Stimulated activated CD4-positive, alpha-beta T cell treated with anti-CD3 and anti-CD28 coated beads, Interleukin-4, amount 100 ng/mL, for 4 hours (primary cell): ENCODE data around the gene SIK3.

ENCODE experiments used
- DNase-seq, 2 experiments: peaks; one replicate each; pipeline ENCODE4 v3.0.0-alpha.2; 2020

Gene SIK3

GRCh38 chr11:116888884-116889549, 209.2 kb downstream of the SIK3 start:
- no peak for DNase-seq

- DNase-seq, result no peak
Measured at GRCh38 chr11:116888024-116888423, 210.2 kb downstream of the SIK3 start.

- no peak for DNase-seq
Measured at GRCh38 chr11:116885951-116886655, 212.1 kb downstream of the SIK3 start.

- no peak for DNase-seq
Measured at GRCh38 chr11:116882386-116882785, 215.8 kb downstream of the SIK3 start.

GRCh38 chr11:116881143-116881542, 217.1 kb downstream of the SIK3 start:
- DNase-seq, result no peak

GRCh38 chr11:116879800-116880625, 218.2 kb downstream of the SIK3 start:
- no peak for DNase-seq

- no peak for DNase-seq
Measured at GRCh38 chr11:116876656-116877055, 221.6 kb downstream of the SIK3 start.

GRCh38 chr11:116875194-116875593, 223.0 kb downstream of the SIK3 start:
- DNase-seq, result no peak

- DNase-seq, result no peak
Measured at GRCh38 chr11:116874251-116874650, 224.0 kb downstream of the SIK3 start.

- no peak for DNase-seq
Measured at GRCh38 chr11:116873381-116873780, 224.8 kb downstream of the SIK3 start.

- no peak for DNase-seq
Measured at GRCh38 chr11:116871248-116871647, 227.0 kb downstream of the SIK3 start.

GRCh38 chr11:116870054-116870453, 228.2 kb downstream of the SIK3 start:
- DNase-seq, result no peak

- DNase-seq, result no peak
Measured at GRCh38 chr11:116869610-116870009, 228.6 kb downstream of the SIK3 start.

GRCh38 chr11:116868066-116868465, 230.2 kb downstream of the SIK3 start:
- DNase-seq, result no peak

- no peak for DNase-seq
Measured at GRCh38 chr11:116867619-116868018, 230.6 kb downstream of the SIK3 start.

GRCh38 chr11:116866804-116867455, 231.3 kb downstream of the SIK3 start:
- DNase-seq, result no peak

GRCh38 chr11:116865696-116866095, 232.5 kb downstream of the SIK3 start:
- no peak for DNase-seq

- no peak for DNase-seq
Measured at GRCh38 chr11:116864531-116864930, 233.7 kb downstream of the SIK3 start.

- DNase-seq, result no peak
Measured at GRCh38 chr11:116862951-116863350, 235.3 kb downstream of the SIK3 start.

GRCh38 chr11:116862185-116862584, 236.0 kb downstream of the SIK3 start:
- DNase-seq, result no peak

GRCh38 chr11:116861539-116861938, 236.7 kb downstream of the SIK3 start:
- no peak for DNase-seq

GRCh38 chr11:116860303-116860702, 237.9 kb downstream of the SIK3 start:
- DNase-seq, result no peak

GRCh38 chr11:116859175-116859574, 239.1 kb downstream of the SIK3 start:
- no peak for DNase-seq
